ENCODE measurements around the gene ABHD8. TPM values are rescaled to one million over a fixed set of nuclear protein-coding genes. Genes with fewer than 3 reads are reported as not detected.

ABHD8 gene
- total and polyA plus RNA-seq, 2 of the 13 experiments (the other 11 are each of a cell fraction or from before 2014, with no cell fraction given): 6.3 to 7.2 TPM

DNA sequence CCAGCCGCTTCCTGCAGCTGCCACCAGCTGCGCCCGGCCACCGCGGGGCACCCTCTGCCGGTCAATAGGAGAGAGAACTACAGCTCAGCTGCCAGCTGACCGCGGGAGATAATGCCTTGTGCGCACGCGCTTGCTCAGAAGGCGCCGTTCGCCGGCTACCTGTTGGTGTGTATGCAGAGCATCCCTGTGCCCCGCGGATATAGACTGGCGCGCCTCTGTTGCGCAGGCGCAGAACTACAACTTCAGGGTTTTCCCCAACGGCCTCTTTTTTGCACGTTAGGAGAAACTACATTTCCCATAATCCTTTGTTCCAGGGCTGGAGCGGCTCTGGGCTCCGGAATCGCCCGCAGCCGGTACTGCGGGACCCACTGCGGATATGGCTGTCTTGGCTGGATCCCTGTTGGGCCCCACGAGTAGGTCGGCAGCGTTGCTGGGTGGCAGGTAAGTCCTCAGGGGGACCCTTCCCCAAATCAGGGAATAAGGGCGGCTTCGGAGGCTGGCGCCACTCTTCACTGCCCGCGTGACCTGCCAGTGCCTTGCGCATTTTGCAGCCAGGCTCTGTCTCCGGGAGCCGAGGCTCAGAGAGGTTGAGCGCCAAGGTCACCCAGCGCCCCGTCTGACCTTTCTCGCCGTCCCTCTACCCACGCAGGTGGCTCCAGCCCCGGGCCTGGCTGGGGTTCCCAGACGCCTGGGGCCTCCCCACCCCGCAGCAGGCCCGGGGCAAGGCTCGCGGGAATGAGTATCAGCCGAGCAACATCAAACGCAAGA is 2.5 kb upstream of the ABHD8 start, which contains the start of gene MRPL34 (continued):
- TF ChIP-seq ZNF563 (CRISPR knock-in tag; IDR thresholded peaks at IDR 0.05) (no peak), ZNF337 (CRISPR knock-in tag; IDR thresholded peaks at IDR 0.05; ENCODE audit: borderline replicate concordance, low read depth) (peak; percentile 14; the same call in 1 of the 2 replicates), ZNF253 (CRISPR knock-in tag; IDR thresholded peaks at IDR 0.05; ENCODE audit: borderline replicate concordance) (0 out of 2 replicates have a peak, but pooled peaks have one; percentile 74), SUZ12 (IDR thresholded peaks at IDR 0.05; ENCODE audit: low read depth, low read length) (peak; percentile 39), ZNF777 (CRISPR knock-in tag; IDR thresholded peaks at IDR 0.05) (peak; percentile 25; the same call in 1 of the 2 replicates), ZNF782 (CRISPR knock-in tag; IDR thresholded peaks at IDR 0.05; ENCODE audit: borderline replicate concordance) (peak; percentile 58; the same call in 1 of the 2 replicates), HNRNPH1 (optimal IDR thresholded peaks at IDR 0.05; ENCODE audit: low read depth, low read length) (no peak), ZNF749 (CRISPR knock-in tag; IDR thresholded peaks at IDR 0.05; ENCODE audit: borderline replicate concordance) (no peak; the same call in 1 of the 2 replicates), WIZ (CRISPR knock-in tag; IDR thresholded peaks at IDR 0.05) (no peak), ZNF775 (CRISPR knock-in tag; IDR thresholded peaks at IDR 0.05; ENCODE audit: borderline replicate concordance) (peak; percentile 57; the same call in 1 of the 2 replicates), KAT7 (CRISPR knock-in tag; IDR thresholded peaks at IDR 0.05; ENCODE audit: borderline replicate concordance) (peak; percentile 90; the same call in 1 of the 2 replicates)
- TF ChIP-seq, protein P1, sequence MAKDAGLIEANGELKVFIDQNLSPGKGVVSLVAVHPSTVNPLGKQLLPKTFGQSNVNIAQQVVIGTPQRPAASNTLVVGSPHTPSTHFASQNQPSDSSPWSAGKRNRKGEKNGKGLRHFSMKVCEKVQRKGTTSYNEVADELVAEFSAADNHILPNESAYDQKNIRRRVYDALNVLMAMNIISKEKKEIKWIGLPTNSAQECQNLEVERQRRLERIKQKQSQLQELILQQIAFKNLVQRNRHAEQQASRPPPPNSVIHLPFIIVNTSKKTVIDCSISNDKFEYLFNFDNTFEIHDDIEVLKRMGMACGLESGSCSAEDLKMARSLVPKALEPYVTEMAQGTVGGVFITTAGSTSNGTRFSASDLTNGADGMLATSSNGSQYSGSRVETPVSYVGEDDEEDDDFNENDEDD (CRISPR knock-in tag; IDR thresholded peaks at IDR 0.05; ENCODE audit: borderline replicate concordance): peak; percentile 72; the same call in 1 of the 2 replicates
- TF ChIP-seq, protein P2, sequence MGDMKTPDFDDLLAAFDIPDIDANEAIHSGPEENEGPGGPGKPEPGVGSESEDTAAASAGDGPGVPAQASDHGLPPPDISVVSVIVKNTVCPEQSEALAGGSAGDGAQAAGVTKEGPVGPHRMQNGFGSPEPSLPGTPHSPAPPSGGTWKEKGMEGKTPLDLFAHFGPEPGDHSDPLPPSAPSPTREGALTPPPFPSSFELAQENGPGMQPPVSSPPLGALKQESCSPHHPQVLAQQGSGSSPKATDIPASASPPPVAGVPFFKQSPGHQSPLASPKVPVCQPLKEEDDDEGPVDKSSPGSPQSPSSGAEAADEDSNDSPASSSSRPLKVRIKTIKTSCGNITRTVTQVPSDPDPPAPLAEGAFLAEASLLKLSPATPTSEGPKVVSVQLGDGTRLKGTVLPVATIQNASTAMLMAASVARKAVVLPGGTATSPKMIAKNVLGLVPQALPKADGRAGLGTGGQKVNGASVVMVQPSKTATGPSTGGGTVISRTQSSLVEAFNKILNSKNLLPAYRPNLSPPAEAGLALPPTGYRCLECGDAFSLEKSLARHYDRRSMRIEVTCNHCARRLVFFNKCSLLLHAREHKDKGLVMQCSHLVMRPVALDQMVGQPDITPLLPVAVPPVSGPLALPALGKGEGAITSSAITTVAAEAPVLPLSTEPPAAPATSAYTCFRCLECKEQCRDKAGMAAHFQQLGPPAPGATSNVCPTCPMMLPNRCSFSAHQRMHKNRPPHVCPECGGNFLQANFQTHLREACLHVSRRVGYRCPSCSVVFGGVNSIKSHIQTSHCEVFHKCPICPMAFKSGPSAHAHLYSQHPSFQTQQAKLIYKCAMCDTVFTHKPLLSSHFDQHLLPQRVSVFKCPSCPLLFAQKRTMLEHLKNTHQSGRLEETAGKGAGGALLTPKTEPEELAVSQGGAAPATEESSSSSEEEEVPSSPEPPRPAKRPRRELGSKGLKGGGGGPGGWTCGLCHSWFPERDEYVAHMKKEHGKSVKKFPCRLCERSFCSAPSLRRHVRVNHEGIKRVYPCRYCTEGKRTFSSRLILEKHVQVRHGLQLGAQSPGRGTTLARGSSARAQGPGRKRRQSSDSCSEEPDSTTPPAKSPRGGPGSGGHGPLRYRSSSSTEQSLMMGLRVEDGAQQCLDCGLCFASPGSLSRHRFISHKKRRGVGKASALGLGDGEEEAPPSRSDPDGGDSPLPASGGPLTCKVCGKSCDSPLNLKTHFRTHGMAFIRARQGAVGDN (CRISPR knock-in tag; IDR thresholded peaks at IDR 0.05): peak; percentile 91
- TF ChIP-seq, protein P3, sequence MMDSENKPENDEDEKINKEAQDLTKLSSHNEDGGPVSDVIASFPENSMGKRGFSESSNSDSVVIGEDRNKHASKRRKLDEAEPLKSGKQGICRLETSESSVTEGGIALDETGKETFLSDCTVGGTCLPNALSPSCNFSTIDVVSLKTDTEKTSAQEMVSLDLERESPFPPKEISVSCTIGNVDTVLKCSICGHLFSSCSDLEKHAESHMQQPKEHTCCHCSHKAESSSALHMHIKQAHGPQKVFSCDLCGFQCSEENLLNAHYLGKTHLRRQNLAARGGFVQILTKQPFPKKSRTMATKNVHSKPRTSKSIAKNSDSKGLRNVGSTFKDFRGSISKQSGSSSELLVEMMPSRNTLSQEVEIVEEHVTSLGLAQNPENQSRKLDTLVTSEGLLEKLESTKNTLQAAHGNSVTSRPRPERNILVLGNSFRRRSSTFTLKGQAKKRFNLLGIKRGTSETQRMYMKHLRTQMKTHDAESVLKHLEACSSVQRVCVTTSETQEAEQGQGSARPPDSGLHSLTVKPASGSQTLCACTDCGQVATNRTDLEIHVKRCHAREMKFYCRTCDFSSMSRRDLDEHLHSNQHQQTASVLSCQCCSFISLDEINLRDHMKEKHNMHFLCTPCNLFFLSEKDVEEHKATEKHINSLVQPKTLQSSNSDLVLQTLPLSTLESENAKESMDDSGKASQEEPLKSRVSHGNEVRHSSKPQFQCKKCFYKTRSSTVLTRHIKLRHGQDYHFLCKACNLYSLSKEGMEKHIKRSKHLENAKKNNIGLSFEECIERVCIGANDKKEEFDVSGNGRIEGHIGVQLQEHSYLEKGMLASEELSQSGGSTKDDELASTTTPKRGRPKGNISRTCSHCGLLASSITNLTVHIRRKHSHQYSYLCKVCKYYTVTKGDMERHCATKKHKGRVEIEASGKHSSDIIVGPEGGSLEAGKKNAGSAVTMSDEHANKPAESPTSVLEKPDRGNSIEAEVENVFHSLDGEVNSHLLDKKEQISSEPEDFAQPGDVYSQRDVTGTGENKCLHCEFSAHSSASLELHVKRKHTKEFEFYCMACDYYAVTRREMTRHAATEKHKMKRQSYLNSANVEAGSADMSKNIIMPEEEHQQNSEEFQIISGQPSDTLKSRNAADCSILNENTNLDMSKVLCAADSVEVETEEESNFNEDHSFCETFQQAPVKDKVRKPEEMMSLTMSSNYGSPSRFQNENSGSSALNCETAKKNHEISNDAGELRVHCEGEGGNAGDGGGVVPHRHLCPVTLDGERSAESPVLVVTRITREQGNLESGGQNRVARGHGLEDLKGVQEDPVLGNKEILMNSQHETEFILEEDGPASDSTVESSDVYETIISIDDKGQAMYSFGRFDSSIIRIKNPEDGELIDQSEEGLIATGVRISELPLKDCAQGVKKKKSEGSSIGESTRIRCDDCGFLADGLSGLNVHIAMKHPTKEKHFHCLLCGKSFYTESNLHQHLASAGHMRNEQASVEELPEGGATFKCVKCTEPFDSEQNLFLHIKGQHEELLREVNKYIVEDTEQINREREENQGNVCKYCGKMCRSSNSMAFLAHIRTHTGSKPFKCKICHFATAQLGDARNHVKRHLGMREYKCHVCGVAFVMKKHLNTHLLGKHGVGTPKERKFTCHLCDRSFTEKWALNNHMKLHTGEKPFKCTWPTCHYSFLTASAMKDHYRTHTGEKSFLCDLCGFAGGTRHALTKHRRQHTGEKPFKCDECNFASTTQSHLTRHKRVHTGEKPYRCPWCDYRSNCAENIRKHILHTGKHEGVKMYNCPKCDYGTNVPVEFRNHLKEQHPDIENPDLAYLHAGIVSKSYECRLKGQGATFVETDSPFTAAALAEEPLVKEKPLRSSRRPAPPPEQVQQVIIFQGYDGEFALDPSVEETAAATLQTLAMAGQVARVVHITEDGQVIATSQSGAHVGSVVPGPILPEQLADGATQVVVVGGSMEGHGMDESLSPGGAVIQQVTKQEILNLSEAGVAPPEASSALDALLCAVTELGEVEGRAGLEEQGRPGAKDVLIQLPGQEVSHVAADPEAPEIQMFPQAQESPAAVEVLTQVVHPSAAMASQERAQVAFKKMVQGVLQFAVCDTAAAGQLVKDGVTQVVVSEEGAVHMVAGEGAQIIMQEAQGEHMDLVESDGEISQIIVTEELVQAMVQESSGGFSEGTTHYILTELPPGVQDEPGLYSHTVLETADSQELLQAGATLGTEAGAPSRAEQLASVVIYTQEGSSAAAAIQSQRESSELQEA (CRISPR knock-in tag; IDR thresholded peaks at IDR 0.05; ENCODE audit: not compliant biosample characterization): no peak
